ENCODE results near the gene PACS1. TPM values are rescaled to one million over a fixed set of nuclear protein-coding genes. Genes with fewer than 3 reads are reported as not detected.

Gene PACS1
- total and polyA plus RNA-seq, 9 donors, result 22.4 to 92.9 (median 73.9) TPM

GRCh38 chr11:66218846-66219620, 149.0 kb downstream of the PACS1 start:
- no peaks in the 10 kb centered on the region for H3K36me3 ChIP-seq
- no peak for TF ChIP-seq POLR2A (IDR thresholded peaks at IDR 0.05)
- TF ChIP-seq CTCF (IDR thresholded peaks at IDR 0.05), result no peak
- no peak for TF ChIP-seq EP300 (IDR thresholded peaks at IDR 0.05)
- WGBS, 3 donors, result 92 to 93% (median 93%) methylated on average over 18 of the region's 18 CpGs
- H3K4me3 ChIP-seq, result no peak overlapping the region
- intact Hi-C loops (cut with DNase I), result loop anchor here in 1 of 4 donors (5.0 kb wide), 1 partner anchor 63 kb away; no protein-coding TSS in a partner anchor
- H3K9me3 ChIP-seq, result no peaks in the 10 kb centered on the region
- DNase-seq, result peak in 1 of 5 donors; percentile 24
- H3K4me1 ChIP-seq (ENCODE audit: insufficient read depth), result no peaks in the 10 kb centered on the region
- H3K27ac ChIP-seq, result no peak overlapping the region
- no peaks in the 10 kb centered on the region for H3K27me3 ChIP-seq

- Histone ChIP-seq H3K27ac (no peak overlapping the region), H3K36me3 (no peaks in the 10 kb centered on the region), H3K4me1 (ENCODE audit: insufficient read depth) (no peaks in the 10 kb centered on the region), H3K4me3 (no peak overlapping the region), H3K27me3 (no peaks in the 10 kb centered on the region), H3K9me3 (no peaks in the 10 kb centered on the region)
- 88 to 90% (median 89%) methylated on average over 19 of the region's 19 CpGs for WGBS, 3 donors
- intact Hi-C loops (cut with DNase I), result loop anchor here in 2 of 4 donors (5.0 to 10.0 kb wide), 2 partner anchors 62 to 65 kb away; partner anchors contain the start of gene YIF1A (in 1 of the 2)
- TF ChIP-seq EP300 (IDR thresholded peaks at IDR 0.05) (no peak), POLR2A (IDR thresholded peaks at IDR 0.05) (no peak), CTCF (IDR thresholded peaks at IDR 0.05) (no peak)
- peak in 1 of 5 donors; percentile 23 for DNase-seq
Observed at GRCh38 chr11:66219846-66220565, 149.9 kb downstream of the PACS1 start.

GRCh38 chr11:66220566-66220935, 150.5 kb downstream of the PACS1 start:
- intact Hi-C loops (cut with DNase I), result loop anchor here in 1 of 4 donors (10.0 kb wide), 1 partner anchor 64 kb away; the partner anchor contains the start of gene YIF1A
- Histone ChIP-seq H3K36me3 (no peaks in the 10 kb centered on the region), H3K27me3 (no peaks in the 10 kb centered on the region), H3K27ac (no peak overlapping the region), H3K9me3 (no peaks in the 10 kb centered on the region), H3K4me3 (no peak overlapping the region), H3K4me1 (ENCODE audit: insufficient read depth) (no peaks in the 10 kb centered on the region)
- DNase-seq, result peak in 1 of 5 donors; percentile 12
- no peak for TF ChIP-seq CTCF (IDR thresholded peaks at IDR 0.05)
- no peak for TF ChIP-seq EP300 (IDR thresholded peaks at IDR 0.05)
- TF ChIP-seq POLR2A (IDR thresholded peaks at IDR 0.05), result no peak
- WGBS, 3 donors, result 87 to 88% (median 87%) methylated on average over 6 of the region's 6 CpGs

- no peaks in the 10 kb centered on the region for H3K27me3 ChIP-seq
- H3K4me3 ChIP-seq, result no peak overlapping the region
- TF ChIP-seq CTCF (IDR thresholded peaks at IDR 0.05) (no peak), EP300 (IDR thresholded peaks at IDR 0.05) (no peak), POLR2A (IDR thresholded peaks at IDR 0.05) (no peak)
- peak in 1 of 5 donors; percentile 25 for DNase-seq
- WGBS, 3 donors, result 90 to 94% (median 92%) methylated on average over 13 of the region's 13 CpGs
- H3K36me3 ChIP-seq, result no peaks in the 10 kb centered on the region
- H3K27ac ChIP-seq, result no peak overlapping the region
- intact Hi-C loops (cut with DNase I), result loop anchor here in 1 of 4 donors (10.0 kb wide), 1 partner anchor 64 kb away; the partner anchor contains the start of gene YIF1A
- no peaks in the 10 kb centered on the region for H3K9me3 ChIP-seq
- H3K4me1 ChIP-seq (ENCODE audit: insufficient read depth), result no peaks in the 10 kb centered on the region
Observed at GRCh38 chr11:66221012-66221411, 150.9 kb downstream of the PACS1 start.

Measured in ovary (tissue), 9 donors.